OCI-LY1 (cell line): ENCODE results near the gene RNF144B.

Experiments used
- CTCF ChIP-seq: fragments of 200-600 bp; sonication (generic), shearing (Covaris generic); IDR thresholded peaks from 2 replicates; pipeline ENCODE4 v1.5.1; 2017; ENCODE audit warnings: mild to moderate bottlenecking, antibody characterized with exemption, low read length, moderate library complexity, mixed read lengths
- EZH2 ChIP-seq: fragments of 200-600 bp; sonication (generic), shearing (Covaris generic); IDR thresholded peaks from 2 replicates; pipeline ENCODE4 v1.8.0; 2017; ENCODE audit warnings: borderline replicate concordance, mixed run types, mild to moderate bottlenecking, antibody characterized with exemption, low read length, moderate library complexity, mixed read lengths

DNA sequence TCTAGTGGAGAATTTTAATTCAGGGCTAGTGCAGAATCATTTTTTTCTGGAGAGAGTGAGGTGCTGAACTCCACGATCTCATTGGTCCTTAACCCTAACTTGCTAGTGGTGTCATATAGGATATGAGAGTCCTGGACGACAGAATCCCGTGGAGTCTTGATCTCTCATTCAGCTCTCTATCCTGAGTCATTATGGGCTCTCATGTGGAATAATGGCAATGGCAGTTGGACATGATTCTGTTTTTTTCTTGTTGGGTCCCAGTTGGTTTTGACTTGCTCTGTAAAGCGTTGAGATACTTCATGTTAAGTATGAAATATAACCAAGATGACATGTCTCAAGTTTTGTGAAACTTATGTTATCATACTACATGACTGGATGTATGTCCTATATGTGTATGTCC lies 6.3 kb upstream of the RNF144B start:
- TF ChIP-seq CTCF = no peak
- no peak for TF ChIP-seq EZH2
